ENCODE results near the gene GLDN.

GLDN gene

DNA sequence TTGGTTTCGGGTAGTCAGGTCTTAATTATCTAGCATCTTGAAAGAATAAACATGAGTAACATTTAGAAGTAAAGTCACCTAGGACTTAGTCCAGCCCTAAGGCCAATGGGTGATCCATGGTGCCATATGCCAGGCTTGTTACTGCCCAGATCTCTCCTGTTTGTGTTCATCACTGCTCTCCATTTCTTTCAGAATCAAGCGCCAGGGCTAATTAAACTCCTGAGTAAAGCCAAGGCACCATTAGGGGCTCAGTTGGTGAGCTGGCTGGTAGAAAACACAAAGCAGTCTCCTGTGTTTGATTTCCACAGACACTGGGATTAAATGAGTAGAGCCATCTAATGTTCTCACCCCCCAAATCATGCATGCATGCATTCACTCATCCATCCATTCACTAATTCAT is 14.4 kb upstream of the GLDN start:
- no peak overlapping the region for H4K8ac ChIP-seq (ENCODE audit: low read depth, low read length)
- H2AK5ac ChIP-seq (ENCODE audit: low read length), result no peak overlapping the region
- no peak overlapping the region for H2BK15ac ChIP-seq (replicated peaks; ENCODE audit: low read depth)
- H3K27ac ChIP-seq (ENCODE audit: low read depth, low read length), result no peak overlapping the region
- H3K36me3 ChIP-seq (ENCODE audit: control insufficient read depth, insufficient read depth, low read length), result no peaks in the 10 kb centered on the region
- no peak overlapping the region for H2BK5ac ChIP-seq (ENCODE audit: low read length)
- no peaks in the 10 kb centered on the region for H3K79me2 ChIP-seq (ENCODE audit: control insufficient read depth, insufficient read depth, low read length)
- H2BK120ac ChIP-seq (ENCODE audit: low read depth, low read length), result no peak overlapping the region
- WGBS (ENCODE audit: extremely low coverage, insufficient coverage, low lambda C conversion rate), result no CpG with 5 or more reads among the region's 2 CpGs
- no peak overlapping the region for H3K4me3 ChIP-seq (ENCODE audit: low read length)
- H3K56ac ChIP-seq (ENCODE audit: low read length), result no peak overlapping the region
- DNase-seq, result no peak
- no peak overlapping the region for H3K18ac ChIP-seq (ENCODE audit: low read length)
- no peak overlapping the region for H3K4ac ChIP-seq (ENCODE audit: low read depth, low read length)
- no peaks in the 10 kb centered on the region for H3K79me1 ChIP-seq (ENCODE audit: low read length)
- no peaks in the 10 kb centered on the region for H3K27me3 ChIP-seq (ENCODE audit: insufficient read depth, low read length, poor library complexity)
- no peak overlapping the region for H3K23ac ChIP-seq (ENCODE audit: low read length)
- H3K4me2 ChIP-seq (ENCODE audit: low read length), result no peak overlapping the region
- H3K4me1 ChIP-seq (ENCODE audit: control insufficient read depth, low read depth, low read length), result no peaks in the 10 kb centered on the region
- H3K9ac ChIP-seq (ENCODE audit: low read length), result no peak overlapping the region
- H4K5ac ChIP-seq (ENCODE audit: low read length), result no peak overlapping the region

DNA sequence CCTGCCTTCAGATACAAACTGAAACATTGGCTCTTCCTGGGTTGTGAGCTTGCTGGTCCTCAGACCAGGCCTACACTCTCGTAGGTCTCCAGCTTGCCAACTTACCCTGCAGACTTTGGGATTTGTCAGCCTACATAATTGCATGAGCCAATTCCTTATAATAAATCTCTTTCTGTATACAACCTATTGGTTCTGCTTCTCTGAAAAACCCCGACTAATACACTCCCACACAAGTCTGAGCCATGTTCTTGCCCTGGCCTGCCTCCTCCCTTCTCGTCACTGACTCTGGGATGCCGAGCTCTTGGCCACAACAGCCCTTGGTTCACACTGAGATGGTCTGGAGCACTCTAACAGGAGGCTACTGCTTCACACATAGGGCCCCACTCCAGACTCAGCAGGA is 12.5 kb upstream of the GLDN start:
- no peak overlapping the region for H4K5ac ChIP-seq (ENCODE audit: low read length)
- H3K23ac ChIP-seq (ENCODE audit: low read length), result no peak overlapping the region
- no peaks in the 10 kb centered on the region for H3K4me1 ChIP-seq (ENCODE audit: control insufficient read depth, low read depth, low read length)
- H2BK120ac ChIP-seq (ENCODE audit: low read depth, low read length), result no peak overlapping the region
- H3K18ac ChIP-seq (ENCODE audit: low read length), result no peak overlapping the region
- no CpG with 5 or more reads among the region's 4 CpGs for WGBS (ENCODE audit: extremely low coverage, insufficient coverage, low lambda C conversion rate)
- no peak overlapping the region for H2BK5ac ChIP-seq (ENCODE audit: low read length)
- H3K4me3 ChIP-seq (ENCODE audit: low read length), result no peak overlapping the region
- no peaks in the 10 kb centered on the region for H3K79me2 ChIP-seq (ENCODE audit: control insufficient read depth, insufficient read depth, low read length)
- DNase-seq, result no peak
- H3K56ac ChIP-seq (ENCODE audit: low read length), result no peak overlapping the region
- no peak overlapping the region for H3K27ac ChIP-seq (ENCODE audit: low read depth, low read length)
- no peak overlapping the region for H2BK15ac ChIP-seq (replicated peaks; ENCODE audit: low read depth)
- no peaks in the 10 kb centered on the region for H3K79me1 ChIP-seq (ENCODE audit: low read length)
- no peak overlapping the region for H2AK5ac ChIP-seq (ENCODE audit: low read length)
- H3K36me3 ChIP-seq (ENCODE audit: control insufficient read depth, insufficient read depth, low read length), result no peaks in the 10 kb centered on the region
- no peak overlapping the region for H3K4me2 ChIP-seq (ENCODE audit: low read length)
- no peak overlapping the region for H3K9ac ChIP-seq (ENCODE audit: low read length)
- no peaks in the 10 kb centered on the region for H3K27me3 ChIP-seq (ENCODE audit: insufficient read depth, low read length, poor library complexity)
- H4K8ac ChIP-seq (ENCODE audit: low read depth, low read length), result no peak overlapping the region
- no peak overlapping the region for H3K4ac ChIP-seq (ENCODE audit: low read depth, low read length)

DNA sequence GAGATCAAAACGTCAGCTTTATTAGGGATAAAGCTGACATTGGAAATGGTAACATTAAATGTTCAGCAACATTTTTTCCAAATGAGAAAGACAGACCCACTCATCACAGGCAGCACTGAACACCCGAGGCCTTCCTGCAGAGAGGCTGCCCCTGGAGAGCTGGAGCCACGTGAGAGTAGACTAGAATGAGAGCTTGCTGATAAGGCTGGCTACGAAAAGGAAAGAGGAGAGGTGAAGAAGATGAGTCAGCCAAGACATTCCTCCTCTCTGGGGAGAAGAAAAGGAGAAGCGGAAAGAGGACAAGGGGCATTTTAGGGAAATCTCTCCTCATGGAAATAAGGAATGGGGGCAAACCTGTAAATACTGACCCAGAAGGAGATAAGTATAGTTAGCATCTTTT is 10.3 kb upstream of the GLDN start:
- Histone ChIP-seq H3K79me1 (ENCODE audit: low read length) (no peaks in the 10 kb centered on the region), H2BK120ac (ENCODE audit: low read depth, low read length) (no peak overlapping the region), H3K27ac (ENCODE audit: low read depth, low read length) (no peak overlapping the region), H3K36me3 (ENCODE audit: control insufficient read depth, insufficient read depth, low read length) (no peaks in the 10 kb centered on the region), H3K27me3 (ENCODE audit: insufficient read depth, low read length, poor library complexity) (no peaks in the 10 kb centered on the region), H3K79me2 (ENCODE audit: control insufficient read depth, insufficient read depth, low read length) (no peaks in the 10 kb centered on the region), H3K9ac (ENCODE audit: low read length) (no peak overlapping the region), H3K4me3 (ENCODE audit: low read length) (no peak overlapping the region), H3K4ac (ENCODE audit: low read depth, low read length) (no peak overlapping the region), H4K5ac (ENCODE audit: low read length) (no peak overlapping the region), H3K4me1 (ENCODE audit: control insufficient read depth, low read depth, low read length) (no peaks in the 10 kb centered on the region), H2BK5ac (ENCODE audit: low read length) (no peak overlapping the region), H3K4me2 (ENCODE audit: low read length) (no peak overlapping the region), H3K18ac (ENCODE audit: low read length) (no peak overlapping the region), H3K56ac (ENCODE audit: low read length) (no peak overlapping the region), H2AK5ac (ENCODE audit: low read length) (no peak overlapping the region), H4K8ac (ENCODE audit: low read depth, low read length) (no peak overlapping the region), H3K23ac (ENCODE audit: low read length) (no peak overlapping the region), H2BK15ac (replicated peaks; ENCODE audit: low read depth) (no peak overlapping the region)
- peak; percentile 59 for DNase-seq
- no CpG with 5 or more reads among the region's 5 CpGs for WGBS (ENCODE audit: extremely low coverage, insufficient coverage, low lambda C conversion rate)

DNA sequence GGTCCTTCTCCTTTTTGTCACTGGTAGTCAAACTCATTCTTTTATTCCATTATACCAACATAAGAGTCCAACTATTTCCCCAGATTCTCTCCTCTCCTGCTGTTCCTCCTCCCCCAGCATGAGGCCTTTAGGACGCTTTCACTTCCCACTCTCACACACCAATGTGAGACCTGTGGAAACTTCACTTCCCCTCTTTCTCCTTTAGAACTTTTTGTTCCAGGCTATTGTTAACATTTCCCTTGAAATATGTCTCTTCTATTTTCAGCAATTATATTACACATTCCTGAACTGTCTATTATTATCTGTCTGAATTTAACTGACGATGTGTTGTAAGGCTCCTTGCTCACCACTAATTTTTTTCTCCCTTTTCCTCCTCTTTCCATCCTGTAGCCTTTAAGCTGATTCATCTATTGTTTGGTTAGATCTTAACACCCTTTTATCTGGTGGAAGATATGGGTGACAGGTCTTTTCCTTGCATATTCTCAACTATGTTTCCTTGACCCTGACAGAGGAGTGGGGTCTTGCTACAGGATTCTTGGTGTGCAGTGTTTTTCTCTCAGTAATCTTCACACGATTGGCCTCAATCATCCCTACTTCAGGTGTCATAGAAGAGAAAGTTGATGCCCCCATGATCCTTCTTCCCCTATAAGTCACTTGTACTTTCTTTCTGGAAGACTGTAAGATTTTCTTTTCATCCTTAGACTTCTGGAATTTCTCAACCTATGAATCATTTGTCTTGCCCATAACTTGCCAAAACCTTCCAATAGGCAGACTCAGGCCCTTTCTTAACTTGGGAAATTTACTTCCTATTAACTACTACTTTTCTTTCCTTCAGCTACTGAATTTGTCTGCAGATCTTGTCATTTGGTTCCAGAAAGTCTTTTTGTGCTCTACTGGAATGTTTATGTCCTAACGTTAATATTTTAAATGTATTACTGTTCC is 9.0 kb upstream of the GLDN start:
- no peak overlapping the region for H3K27ac ChIP-seq (ENCODE audit: low read depth, low read length)
- no peak overlapping the region for H4K8ac ChIP-seq (ENCODE audit: low read depth, low read length)
- H3K9ac ChIP-seq (ENCODE audit: low read length), result no peak overlapping the region
- H2BK15ac ChIP-seq (replicated peaks; ENCODE audit: low read depth), result no peak overlapping the region
- H3K79me2 ChIP-seq (ENCODE audit: control insufficient read depth, insufficient read depth, low read length), result no peaks in the 10 kb centered on the region
- no peak overlapping the region for H3K56ac ChIP-seq (ENCODE audit: low read length)
- H3K18ac ChIP-seq (ENCODE audit: low read length), result no peak overlapping the region
- no peak overlapping the region for H3K4ac ChIP-seq (ENCODE audit: low read depth, low read length)
- no peak overlapping the region for H3K4me2 ChIP-seq (ENCODE audit: low read length)
- no peaks in the 10 kb centered on the region for H3K27me3 ChIP-seq (ENCODE audit: insufficient read depth, low read length, poor library complexity)
- H2AK5ac ChIP-seq (ENCODE audit: low read length), result no peak overlapping the region
- no peaks in the 10 kb centered on the region for H3K36me3 ChIP-seq (ENCODE audit: control insufficient read depth, insufficient read depth, low read length)
- H3K79me1 ChIP-seq (ENCODE audit: low read length), result no peaks in the 10 kb centered on the region
- no peak overlapping the region for H2BK120ac ChIP-seq (ENCODE audit: low read depth, low read length)
- H2BK5ac ChIP-seq (ENCODE audit: low read length), result no peak overlapping the region
- no peak overlapping the region for H4K5ac ChIP-seq (ENCODE audit: low read length)
- no CpG with 5 or more reads among the region's 4 CpGs for WGBS (ENCODE audit: extremely low coverage, insufficient coverage, low lambda C conversion rate)
- no peaks in the 10 kb centered on the region for H3K4me1 ChIP-seq (ENCODE audit: control insufficient read depth, low read depth, low read length)
- H3K4me3 ChIP-seq (ENCODE audit: low read length), result no peak overlapping the region
- DNase-seq, result peak; percentile 36
- no peak overlapping the region for H3K23ac ChIP-seq (ENCODE audit: low read length)

DNA sequence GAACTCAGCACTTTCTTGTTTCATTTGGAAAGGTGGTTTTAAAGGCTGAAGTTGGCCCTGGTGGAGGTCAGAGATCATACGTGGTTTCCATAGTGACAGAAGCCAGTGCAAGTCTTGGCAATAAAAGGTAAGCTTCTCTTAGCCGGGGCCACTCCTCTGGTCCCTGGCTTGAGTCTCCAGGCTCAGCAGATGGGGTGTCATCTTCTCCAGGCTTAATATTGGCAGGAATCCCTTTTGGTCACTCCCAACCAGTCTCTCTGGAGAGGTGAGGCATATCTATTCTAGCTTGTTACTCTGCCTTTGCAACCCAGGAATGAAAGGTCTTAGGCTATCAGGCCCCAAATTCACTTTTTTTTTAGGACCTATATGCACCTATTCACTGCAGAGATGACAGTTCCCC is 7.9 kb upstream of the GLDN start:
- no CpG with 5 or more reads among the region's 2 CpGs for WGBS (ENCODE audit: extremely low coverage, insufficient coverage, low lambda C conversion rate)
- no peak overlapping the region for H3K4me2 ChIP-seq (ENCODE audit: low read length)

More for the DNA sequence above, 7.9 kb upstream of the GLDN start:
- no peaks in the 10 kb centered on the region for H3K79me2 ChIP-seq (ENCODE audit: control insufficient read depth, insufficient read depth, low read length)
- H3K4me1 ChIP-seq (ENCODE audit: control insufficient read depth, low read depth, low read length), result no peaks in the 10 kb centered on the region
- no peaks in the 10 kb centered on the region for H3K27me3 ChIP-seq (ENCODE audit: insufficient read depth, low read length, poor library complexity)
- H3K79me1 ChIP-seq (ENCODE audit: low read length), result no peaks in the 10 kb centered on the region
- no peak overlapping the region for H4K5ac ChIP-seq (ENCODE audit: low read length)
- no peak overlapping the region for H4K8ac ChIP-seq (ENCODE audit: low read depth, low read length)
- no peak overlapping the region for H2BK120ac ChIP-seq (ENCODE audit: low read depth, low read length)
- no peak overlapping the region for H3K9ac ChIP-seq (ENCODE audit: low read length)
- no peak overlapping the region for H3K18ac ChIP-seq (ENCODE audit: low read length)
- H3K27ac ChIP-seq (ENCODE audit: low read depth, low read length), result no peak overlapping the region
- no peak overlapping the region for H2BK15ac ChIP-seq (replicated peaks; ENCODE audit: low read depth)
- H3K23ac ChIP-seq (ENCODE audit: low read length), result no peak overlapping the region
- no peak overlapping the region for H2AK5ac ChIP-seq (ENCODE audit: low read length)
- DNase-seq, result no peak
- no peaks in the 10 kb centered on the region for H3K36me3 ChIP-seq (ENCODE audit: control insufficient read depth, insufficient read depth, low read length)
- no peak overlapping the region for H3K56ac ChIP-seq (ENCODE audit: low read length)
- H3K4ac ChIP-seq (ENCODE audit: low read depth, low read length), result no peak overlapping the region
- no peak overlapping the region for H3K4me3 ChIP-seq (ENCODE audit: low read length)
- no peak overlapping the region for H2BK5ac ChIP-seq (ENCODE audit: low read length)

All from mesendoderm (in vitro differentiated cells).